Measurements from ENCODE around the gene HINFP.
"Not testable (repeated sequence)": the region's sequence is repeated elsewhere in the genome, so short reads cannot be mapped to it uniquely, and the experiment has no call there.

HINFP gene

DNA sequence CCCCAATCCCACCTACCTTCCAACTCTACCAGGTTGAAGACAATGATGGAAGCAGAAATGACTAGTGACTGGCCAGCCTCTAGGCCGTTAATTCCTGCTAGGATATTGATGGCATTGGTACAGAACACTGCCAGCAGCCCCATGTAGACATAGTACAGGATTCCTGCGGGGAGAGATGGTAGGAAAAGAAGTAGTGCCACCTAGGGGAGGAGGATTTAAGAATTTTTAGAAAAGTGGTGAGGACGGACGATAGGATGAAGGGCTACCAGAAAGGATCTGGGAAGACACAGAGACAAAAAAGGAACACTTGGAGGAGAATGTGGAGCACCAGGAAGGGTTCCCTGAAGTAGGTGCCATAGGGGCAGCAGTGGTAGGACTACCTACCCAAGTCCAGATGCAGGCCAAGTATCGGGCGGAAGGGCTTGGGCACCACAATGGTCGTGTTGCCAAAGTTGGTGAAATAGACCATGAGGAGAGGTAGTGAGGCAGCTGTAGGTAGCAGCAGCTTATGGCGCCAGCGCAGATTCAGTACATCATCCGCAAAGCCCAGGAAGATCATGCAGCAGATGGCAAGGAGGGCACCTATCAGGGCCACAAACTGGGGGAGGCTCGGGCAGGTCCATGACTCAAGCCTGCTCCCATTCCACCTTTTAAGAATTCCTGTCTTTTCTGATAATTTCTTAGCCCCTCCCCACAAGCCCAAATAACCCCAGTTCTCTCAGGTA, 21.0 kb upstream of the HINFP start:
- DNase-seq (ENCODE audit: low spot score): peak; percentile 49

GRCh38 chr11:119100994-119101758, 20.2 kb upstream of the HINFP start:
- no peak for DNase-seq (ENCODE audit: low spot score)

DNA sequence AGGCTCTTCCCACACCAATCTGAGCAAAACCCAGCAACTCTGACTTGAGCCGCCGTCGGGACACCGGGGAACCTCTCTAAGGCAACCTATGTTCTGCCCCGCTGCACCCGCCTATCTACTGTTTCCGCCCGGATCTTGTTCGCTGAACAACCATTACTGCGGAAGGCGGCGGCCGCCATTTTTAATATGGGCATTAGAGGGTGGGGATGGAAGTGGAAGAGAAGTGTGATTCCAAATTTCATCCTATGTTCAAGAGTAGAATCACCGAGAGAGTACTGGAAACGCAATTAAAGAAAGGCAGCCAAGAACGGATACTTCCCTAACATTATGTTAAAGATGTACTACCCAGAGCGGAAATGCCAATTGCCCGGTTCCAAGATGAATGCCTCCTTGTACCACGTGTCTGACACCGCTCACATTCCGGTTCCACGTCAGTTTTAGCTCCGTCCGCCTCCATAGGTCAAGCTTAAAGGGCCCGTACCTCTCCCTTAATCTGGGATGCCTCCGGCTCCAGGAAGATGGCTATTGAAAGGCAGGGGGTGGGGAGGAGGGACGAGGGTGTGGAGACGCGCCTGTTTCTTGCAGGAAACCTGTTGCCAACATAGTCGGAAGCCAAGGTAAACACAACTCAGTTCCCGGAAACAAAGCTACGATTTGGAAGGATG, 19.5 kb upstream of the HINFP start, which contains the start of gene DPAGT1:
DPAGT1 (minus strand) TSS at position 95 of the 665 bp plus-strand sequence. CDS start 198 bp downstream, outside the sequence.
- peak; percentile 99 for DNase-seq (ENCODE audit: low spot score)

GRCh38 chr11:119103161-119103664, 18.2 kb upstream of the HINFP start:
- DNase-seq (ENCODE audit: low spot score): not testable (repeated sequence)

DNA sequence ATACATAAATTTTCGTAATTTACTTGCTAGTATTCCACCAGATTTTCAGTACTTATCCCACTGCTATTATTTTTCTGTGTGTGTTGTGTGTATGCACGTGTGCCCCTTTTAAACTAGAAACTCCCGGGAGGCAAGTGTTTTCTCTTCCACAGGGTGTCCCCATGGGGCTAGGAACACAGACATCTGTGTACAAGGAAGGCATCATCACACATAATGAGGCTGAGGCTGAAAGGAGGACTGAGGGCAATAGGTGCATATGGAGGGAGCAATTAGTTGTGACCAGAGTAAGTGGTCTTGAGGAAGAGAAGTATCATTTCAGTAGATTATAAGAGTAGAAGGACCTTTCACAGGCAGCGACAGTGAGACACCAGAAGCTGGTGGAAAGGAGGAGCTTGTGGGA, 17.6 kb upstream of the HINFP start:
- DNase-seq (ENCODE audit: low spot score): no peak

- peak; percentile 88 for DNase-seq (ENCODE audit: low spot score)
These were observed 14.5 kb upstream of the HINFP start, which contains the start of gene C2CD2L for GRCh38 chr11:119106564-119107537. TSS of gene C2CD2L (plus strand) at chr11:119107344. CDS start at chr11:119107742, 398 bp downstream.

DNA sequence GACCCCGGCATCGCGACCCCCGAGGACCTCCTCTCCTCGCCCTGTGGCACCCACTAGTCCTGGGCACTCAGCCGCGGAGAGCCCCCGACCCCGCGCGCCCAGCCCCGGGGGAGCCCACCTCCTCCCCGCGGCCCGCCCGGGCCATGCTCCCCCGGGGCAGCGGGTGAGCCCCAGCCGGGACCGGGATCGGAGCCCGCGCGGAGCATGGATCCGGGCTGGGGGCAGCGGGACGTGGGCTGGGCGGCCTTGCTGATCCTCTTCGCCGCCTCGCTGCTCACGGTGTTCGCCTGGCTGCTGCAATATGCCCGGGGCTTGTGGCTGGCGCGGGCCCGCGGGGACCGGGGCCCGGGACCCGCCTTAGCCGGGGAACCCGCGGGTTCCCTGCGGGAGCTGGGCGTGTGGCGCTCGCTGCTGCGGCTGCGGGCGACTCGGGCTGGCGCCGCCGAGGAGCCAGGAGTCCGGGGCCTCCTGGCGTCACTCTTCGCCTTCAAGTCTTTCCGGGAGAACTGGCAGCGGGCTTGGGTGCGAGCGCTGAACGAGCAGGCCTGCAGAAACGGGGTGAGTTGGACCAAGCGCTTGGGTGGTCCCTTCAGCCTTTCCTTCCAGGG, 13.7 kb upstream of the HINFP start:
- peak; percentile 13 for DNase-seq (ENCODE audit: low spot score)

GRCh38 chr11:119108146-119108856, 13.1 kb upstream of the HINFP start:
- peak; percentile 38 for DNase-seq (ENCODE audit: low spot score)

DNA sequence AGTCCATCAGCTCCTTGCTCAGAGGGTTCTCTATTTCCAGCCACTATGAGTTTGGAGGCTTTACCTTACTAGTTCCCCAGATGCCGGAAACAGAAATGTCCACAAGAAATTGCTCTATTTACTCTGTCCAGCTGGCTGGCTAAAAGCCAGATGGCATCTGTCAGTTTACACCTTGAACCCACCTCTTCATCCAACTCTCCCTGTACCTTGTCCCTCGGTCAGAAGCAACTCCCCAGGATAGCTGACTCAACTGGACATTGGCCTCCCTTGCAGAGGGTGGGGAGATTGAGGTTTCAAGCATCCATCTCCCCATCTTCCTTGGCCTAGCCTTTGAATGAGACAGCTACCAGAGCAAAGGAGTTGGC, 12.5 kb upstream of the HINFP start:
- no peak for DNase-seq (ENCODE audit: low spot score)

DNA sequence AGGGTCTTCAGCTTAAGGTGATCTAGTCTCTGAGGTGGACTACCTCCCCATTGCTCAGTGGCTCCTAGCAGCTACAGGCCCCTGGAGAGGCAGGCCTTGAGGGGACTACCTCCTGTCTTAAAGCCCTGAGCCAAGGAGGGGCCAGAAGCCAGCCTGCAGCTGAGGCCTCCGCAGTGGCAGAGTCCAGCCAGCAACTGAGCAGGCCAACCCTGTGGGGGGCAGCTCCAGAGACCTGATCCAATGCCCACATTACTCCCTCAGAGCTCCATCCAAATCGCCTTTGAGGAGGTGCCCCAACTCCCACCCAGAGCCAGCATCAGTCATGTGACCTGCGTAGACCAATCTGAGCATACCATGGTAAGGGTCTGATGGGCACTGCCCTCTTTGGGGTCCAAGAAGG, 11.5 kb upstream of the HINFP start:
- no peak for DNase-seq (ENCODE audit: low spot score)

DNA sequence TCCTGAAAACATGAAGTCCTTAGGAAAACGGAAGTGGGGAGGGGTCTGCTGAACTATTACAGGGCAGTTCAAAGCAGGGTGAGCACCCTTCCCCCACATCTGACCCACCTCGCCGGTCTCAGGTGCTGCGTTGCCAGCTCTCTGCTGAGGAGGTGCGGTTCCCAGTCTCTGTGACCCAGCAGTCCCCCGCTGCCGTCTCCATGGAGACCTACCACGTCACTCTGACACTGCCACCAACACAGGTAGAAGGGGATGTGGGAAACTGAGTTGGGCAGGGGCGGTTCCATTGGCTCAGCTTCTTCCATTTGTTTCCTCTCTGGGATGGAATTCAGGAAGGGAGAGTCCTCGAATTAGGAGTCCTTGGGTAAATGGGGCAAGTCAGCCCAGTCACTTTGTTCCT, 10.9 kb upstream of the HINFP start:
- no peak for DNase-seq (ENCODE audit: low spot score)

DNA sequence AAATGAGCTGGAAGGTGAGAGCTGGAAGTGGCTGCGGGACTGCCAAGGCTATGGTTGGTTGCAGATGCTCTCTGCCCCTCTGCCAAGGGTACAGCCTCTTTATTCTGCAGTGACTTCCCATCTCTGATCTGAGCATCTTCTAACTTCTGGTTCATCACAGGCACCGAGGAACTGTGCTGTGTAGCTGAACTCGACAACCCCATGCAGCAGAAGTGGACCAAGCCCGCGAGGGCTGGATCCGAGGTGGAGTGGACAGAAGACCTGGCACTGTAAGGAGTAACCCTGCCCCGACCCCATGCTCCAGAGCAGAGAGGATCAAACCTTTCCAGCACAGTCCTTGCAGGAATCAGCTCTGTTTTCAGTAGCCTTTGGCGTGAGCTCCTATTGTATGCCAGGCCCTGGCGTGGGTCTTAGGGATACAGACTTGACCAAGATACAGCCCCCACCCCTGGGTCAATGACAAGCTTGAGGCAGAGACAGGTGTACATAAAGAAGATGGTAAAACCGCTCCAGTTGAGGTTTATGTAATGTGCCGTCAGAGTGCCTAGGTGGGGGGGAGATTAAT, 9.9 kb upstream of the HINFP start:
- DNase-seq (ENCODE audit: low spot score): no peak

- no peak for DNase-seq (ENCODE audit: low spot score)
These were observed 8.9 kb upstream of the HINFP start for GRCh38 chr11:119112314-119113020.

DNA sequence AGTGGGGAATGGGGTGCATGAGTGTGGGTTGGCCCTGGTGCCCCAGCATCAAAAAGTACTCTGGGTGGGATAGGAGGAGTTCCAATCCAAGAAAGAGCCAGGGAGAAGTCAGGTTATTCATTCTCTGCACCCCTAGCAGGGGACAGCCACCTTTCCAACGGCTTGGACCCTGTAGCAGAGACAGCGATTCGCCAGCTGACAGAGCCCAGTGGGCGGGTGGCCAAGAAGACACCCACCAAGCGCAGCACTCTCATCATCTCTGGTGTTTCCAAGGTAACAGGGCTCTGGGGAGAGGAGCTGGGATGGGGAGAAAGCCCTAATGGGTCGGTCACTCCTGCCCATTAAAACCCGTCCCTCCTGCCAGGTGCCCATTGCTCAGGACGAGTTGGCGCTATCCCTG, 7.7 kb upstream of the HINFP start:
- DNase-seq (ENCODE audit: low spot score): no peak

DNA sequence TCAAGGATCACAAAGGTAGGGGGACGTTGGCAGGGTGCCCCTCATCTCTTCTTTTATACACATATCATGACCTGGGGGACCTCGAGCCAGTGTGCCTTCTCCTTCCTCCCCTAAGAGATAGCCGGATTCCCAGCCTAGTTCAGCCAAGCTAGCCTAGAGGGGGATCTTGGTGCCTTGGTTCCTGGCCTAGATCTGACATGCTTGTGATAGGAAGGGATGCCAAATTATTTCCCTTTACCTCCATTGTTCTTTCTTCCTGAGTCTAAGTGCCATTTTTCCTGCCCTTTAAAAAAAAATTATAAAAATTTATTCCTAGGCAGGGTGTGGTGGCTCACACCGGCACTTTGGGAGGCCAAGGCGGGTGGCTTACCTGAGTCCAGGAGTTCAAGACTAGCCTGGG, 7.0 kb upstream of the HINFP start:
- DNase-seq (ENCODE audit: low spot score): no peak

DNA sequence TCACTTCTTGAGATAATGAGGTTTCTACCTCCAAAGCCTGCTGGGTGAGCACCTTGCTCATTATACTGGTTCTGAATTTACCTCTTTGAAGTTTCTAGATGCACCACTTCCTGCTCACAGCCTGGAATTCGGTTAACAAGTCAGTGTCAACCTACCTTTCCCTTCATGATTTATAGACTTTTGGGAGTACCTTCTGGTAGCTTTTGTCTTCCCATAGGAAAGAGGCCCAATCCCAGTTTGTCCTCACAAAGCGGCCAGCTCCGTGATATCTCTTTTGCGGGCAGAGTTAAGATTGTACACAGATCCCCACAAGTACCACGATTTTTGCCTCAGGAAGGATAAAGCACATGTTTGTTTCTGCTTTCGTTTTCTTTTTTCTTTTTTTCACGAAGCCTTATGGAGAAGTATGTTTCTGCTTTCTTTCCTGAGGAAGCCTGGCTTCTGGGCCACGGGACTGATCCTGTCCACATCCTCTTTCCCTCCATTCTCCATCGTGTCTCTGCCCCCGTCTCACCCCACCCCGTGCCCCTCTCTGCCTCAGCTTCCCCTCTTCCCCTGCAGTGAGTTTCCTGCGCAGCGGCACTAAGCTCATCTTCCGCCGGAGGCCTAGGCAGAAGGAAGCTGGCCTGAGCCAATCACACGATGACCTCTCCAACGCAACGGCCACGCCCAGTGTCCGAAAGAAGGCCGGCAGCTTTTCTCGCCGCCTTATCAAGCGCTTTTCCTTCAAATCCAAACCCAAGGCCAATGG, 5.7 kb upstream of the HINFP start:
- no peak for DNase-seq (ENCODE audit: low spot score)

GRCh38 chr11:119116235-119116594, 5.2 kb upstream of the HINFP start:
- no peak for DNase-seq (ENCODE audit: low spot score)

DNA sequence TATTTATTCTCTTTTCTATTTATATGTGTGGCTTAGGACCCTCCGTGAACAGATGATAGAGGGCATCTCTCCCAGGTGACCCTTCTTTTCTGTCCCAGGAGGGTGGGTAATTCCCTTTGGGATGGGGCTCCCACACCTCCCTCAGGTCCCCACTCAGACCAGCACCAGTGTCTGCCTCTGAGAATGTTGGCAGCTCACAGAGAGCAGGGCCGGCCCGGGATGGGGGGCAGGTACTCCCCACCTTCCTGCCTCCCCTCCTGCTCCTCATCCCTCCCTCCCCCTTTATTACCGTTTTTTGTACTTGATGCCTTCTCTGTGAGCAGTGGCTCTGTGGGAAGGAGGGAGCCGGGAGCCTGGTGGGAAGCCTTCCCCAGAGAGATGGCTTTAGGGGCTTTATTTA, 4.8 kb upstream of the HINFP start:
- DNase-seq (ENCODE audit: low spot score): no peak
